Measurements from ENCODE around the gene ZNF208.

ZNF208 gene

DNA sequence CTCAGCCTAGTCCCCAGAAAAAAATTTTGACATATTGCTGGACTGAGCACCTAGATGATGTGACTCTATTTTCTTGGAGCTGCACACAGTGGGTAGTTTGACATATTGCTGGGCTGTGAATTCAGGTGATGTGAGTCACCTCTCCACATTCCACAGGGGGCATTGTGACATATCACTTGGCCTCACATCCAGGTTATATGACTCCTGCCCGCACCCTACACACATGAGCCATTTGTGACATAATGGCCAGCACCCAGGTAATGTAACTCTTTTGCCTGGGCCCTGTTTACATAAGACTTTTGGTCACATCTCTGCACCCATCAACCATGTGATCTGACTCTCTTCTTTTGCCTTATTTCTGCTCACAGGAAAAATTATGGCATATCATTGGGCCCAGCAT, 119.7 kb downstream of the ZNF208 start:
- TF ChIP-seq POLR2AphosphoS5 (IDR thresholded peaks at IDR 0.05; ENCODE audit: low read depth, low read length) (no peak), FOXP2 (optimal IDR thresholded peaks at IDR 0.05; ENCODE audit: borderline replicate concordance, extremely low read depth, extremely low read length, insufficient read depth) (no peak), REST (IDR thresholded peaks at IDR 0.05; ENCODE audit: insufficient read depth in 1 of 2, low read depth in 2 of 2, low read length in 2 of 2) (no peak), TAF1 (IDR thresholded peaks at IDR 0.05; ENCODE audit: borderline replicate concordance, insufficient read depth, low read length) (no peak), SIN3A (IDR thresholded peaks at IDR 0.05; ENCODE audit: borderline replicate concordance, insufficient read depth, low read length) (no peak)

- no peak for TF ChIP-seq SIN3A (IDR thresholded peaks at IDR 0.05; ENCODE audit: borderline replicate concordance, insufficient read depth, low read length)
- TF ChIP-seq REST (IDR thresholded peaks at IDR 0.05; ENCODE audit: insufficient read depth in 1 of 2, low read depth in 2 of 2, low read length in 2 of 2) = no peak
- TF ChIP-seq TAF1 (IDR thresholded peaks at IDR 0.05; ENCODE audit: borderline replicate concordance, insufficient read depth, low read length) = no peak
- TF ChIP-seq FOXP2 (optimal IDR thresholded peaks at IDR 0.05; ENCODE audit: borderline replicate concordance, extremely low read depth, extremely low read length, insufficient read depth) = no peak
- TF ChIP-seq POLR2AphosphoS5 (IDR thresholded peaks at IDR 0.05; ENCODE audit: low read depth, low read length) = no peak
These were observed 127.2 kb downstream of the ZNF208 start for GRCh38 chr19:21883516-21883915.
